GM13977 (cell line): Measurements from ENCODE around the gene TYW1.
"Not testable (repeated sequence)": the region's sequence is repeated elsewhere in the genome, so short reads cannot be mapped to it uniquely, and the experiment has no call there.

ENCODE experiments used
- DNase-seq: peaks from one replicate; pipeline ENCODE4 v3.0.0; 2012; ENCODE audit warnings: low spot score
- CTCF ChIP-seq: IDR thresholded peaks from 2 replicates; pipeline ENCODE4 v1.5.1; 2012; ENCODE audit warnings: mild to moderate bottlenecking, control low read depth; ENCODE audit not compliant: insufficient read depth; ENCODE audit errors: extremely low read depth, missing control alignments
- in situ Hi-C: fragments of 300-500 bp; cut with MboI; formaldehyde crosslinking; loops from one replicate; pipeline ENCODE4 v1.12.0; 2022; ENCODE audit warnings: low sequenced_read_pairs, low pct_unique_long_range_greater_than_20kb, mixed read lengths, inconsistent platforms; ENCODE audit not compliant: unreplicated experiment

Gene TYW1

GRCh38 chr7:67022511-67022910, 25.9 kb downstream of the TYW1 start:
- no peak for TF ChIP-seq CTCF
- no peak for DNase-seq
- in situ Hi-C loops: no loop called here

GRCh38 chr7:67025459-67025858, 28.8 kb downstream of the TYW1 start:
- in situ Hi-C loops: loop anchor here (25.0 kb wide), 1 partner anchor 287 kb away; no protein-coding TSS in a partner anchor

GRCh38 chr7:67031685-67032084, 35.1 kb downstream of the TYW1 start:
- DNase-seq: not testable (repeated sequence)
- in situ Hi-C loops: loop anchor here (25.0 kb wide), 1 partner anchor 281 kb away; no protein-coding TSS in a partner anchor

More at GRCh38 chr7:67025459-67025858, 28.8 kb downstream of the TYW1 start:
- DNase-seq: not testable (repeated sequence)

- no peak for DNase-seq
These were observed 36.6 kb downstream of the TYW1 start for GRCh38 chr7:67033251-67033650.

GRCh38 chr7:67036432-67037395, 40.1 kb downstream of the TYW1 start:
- in situ Hi-C loops: loop anchor here (25.0 kb wide), 1 partner anchor 276 kb away; no protein-coding TSS in a partner anchor
- not testable (repeated sequence) for DNase-seq

More at GRCh38 chr7:67033251-67033650, 36.6 kb downstream of the TYW1 start:
- no peak for TF ChIP-seq CTCF
- in situ Hi-C loops: loop anchor here (25.0 kb wide), 1 partner anchor 279 kb away; no protein-coding TSS in a partner anchor

- in situ Hi-C loops: loop anchor here (25.0 kb wide), 1 partner anchor 271 kb away; no protein-coding TSS in a partner anchor
- not testable (repeated sequence) for DNase-seq
- TF ChIP-seq CTCF: peak; percentile 21
These were observed 44.2 kb downstream of the TYW1 start for GRCh38 chr7:67040832-67041231.

GRCh38 chr7:67042781-67043558, 46.3 kb downstream of the TYW1 start:
- not testable (repeated sequence) for DNase-seq
- in situ Hi-C loops: loop anchor here (25.0 kb wide), 1 partner anchor 269 kb away; no protein-coding TSS in a partner anchor

- DNase-seq: not testable (repeated sequence)
- in situ Hi-C loops: loop anchor here (25.0 kb wide), 1 partner anchor 269 kb away; no protein-coding TSS in a partner anchor
These were observed 46.9 kb downstream of the TYW1 start for GRCh38 chr7:67043559-67043930.

- in situ Hi-C loops: loop anchor here (25.0 kb wide), 1 partner anchor 267 kb away; no protein-coding TSS in a partner anchor
- no peak for DNase-seq
- no peak for TF ChIP-seq CTCF
These were observed 48.9 kb downstream of the TYW1 start for GRCh38 chr7:67045496-67045995.

GRCh38 chr7:67046819-67047218, 50.2 kb downstream of the TYW1 start:
- in situ Hi-C loops: loop anchor here (25.0 kb wide), 1 partner anchor 265 kb away; no protein-coding TSS in a partner anchor
- not testable (repeated sequence) for DNase-seq

- DNase-seq: not testable (repeated sequence)
- in situ Hi-C loops: loop anchor here (25.0 kb wide), 1 partner anchor 262 kb away; no protein-coding TSS in a partner anchor
These were observed 53.3 kb downstream of the TYW1 start for GRCh38 chr7:67049908-67050307.

- in situ Hi-C loops, DNase-seq: not testable (repeated sequence)
These were observed 55.5 kb downstream of the TYW1 start for GRCh38 chr7:67052161-67052560.
